HG03025 (cell line): ENCODE results near the gene RAB40C.

ENCODE experiments used
- ATAC-seq: cut with Tn5 transposase; IDR thresholded peaks from one replicate; pipeline ENCODE4 v1.9.1; 2021; ENCODE audit warnings: mild to moderate bottlenecking, moderate library complexity; ENCODE audit not compliant: unreplicated experiment, low FRiP score

Gene RAB40C, protein sequence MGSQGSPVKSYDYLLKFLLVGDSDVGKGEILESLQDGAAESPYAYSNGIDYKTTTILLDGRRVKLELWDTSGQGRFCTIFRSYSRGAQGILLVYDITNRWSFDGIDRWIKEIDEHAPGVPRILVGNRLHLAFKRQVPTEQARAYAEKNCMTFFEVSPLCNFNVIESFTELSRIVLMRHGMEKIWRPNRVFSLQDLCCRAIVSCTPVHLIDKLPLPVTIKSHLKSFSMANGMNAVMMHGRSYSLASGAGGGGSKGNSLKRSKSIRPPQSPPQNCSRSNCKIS

DNA sequence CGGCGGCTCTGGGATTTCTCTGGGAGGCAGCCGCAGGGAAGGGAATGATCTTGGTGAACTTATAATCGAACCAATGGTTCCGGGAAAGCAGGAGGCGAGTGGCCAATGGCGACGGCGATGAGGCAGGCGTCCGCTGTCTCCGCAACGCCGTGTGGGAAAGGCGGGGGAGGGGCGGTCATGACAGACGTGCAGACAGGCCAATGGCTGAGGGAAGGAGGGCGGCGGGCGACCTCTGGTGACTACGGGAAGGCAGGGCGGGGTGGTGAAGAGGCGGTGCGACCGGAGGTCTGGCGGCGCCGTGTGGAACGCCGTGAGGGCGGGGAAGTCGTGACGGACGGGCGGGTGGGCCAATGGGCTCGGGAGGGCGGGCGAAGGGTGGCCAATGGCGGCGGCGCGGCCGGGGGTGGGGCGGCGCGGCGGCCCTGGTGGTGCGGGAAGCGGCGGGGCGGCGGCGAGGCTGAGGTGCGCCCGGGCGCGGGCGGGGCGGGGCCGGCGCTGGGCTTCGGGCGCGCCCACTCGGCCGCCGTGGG lies at the start of gene RAB40C:
TSS of gene RAB40C (plus strand) at position 409 of the 530 bp plus-strand sequence. CDS start 226 bp downstream, outside the sequence.
- ATAC-seq = peak; percentile 57

DNA sequence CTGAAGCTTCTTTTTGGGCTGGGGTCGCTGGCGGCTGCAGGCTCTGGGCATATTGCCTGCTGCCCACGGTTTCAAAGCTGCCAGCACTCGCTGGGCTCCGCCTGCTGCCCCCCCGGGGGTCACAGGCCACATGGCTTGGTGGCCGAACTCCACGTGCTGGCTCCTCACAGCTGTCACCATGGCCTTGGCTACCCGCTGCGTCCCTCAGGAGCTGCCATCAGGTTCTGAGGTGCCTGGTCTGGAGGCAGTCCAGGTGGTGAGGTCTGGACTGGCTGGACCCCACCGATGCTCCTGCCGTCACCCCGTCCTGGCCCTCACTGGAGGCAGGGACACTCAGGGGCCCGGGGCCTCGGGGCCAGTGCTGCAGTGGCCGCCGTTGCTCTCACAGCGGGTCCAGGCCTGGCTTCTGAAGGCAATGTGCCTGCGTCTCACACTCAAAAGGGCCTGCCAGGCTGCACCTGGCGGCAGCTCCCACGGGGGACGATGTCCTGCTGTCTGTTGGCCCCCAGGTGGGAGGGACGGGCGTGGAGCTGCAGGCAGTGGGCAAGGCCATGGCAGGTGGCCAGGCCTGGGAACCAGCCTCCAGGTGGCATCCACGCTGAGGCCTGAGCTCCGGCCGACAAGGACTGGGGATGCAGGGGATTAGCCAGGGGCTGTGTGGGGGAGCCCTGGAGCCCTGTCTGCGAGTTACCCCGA lies 49.1 kb upstream of the RAB40C start:
- no peak for ATAC-seq

DNA sequence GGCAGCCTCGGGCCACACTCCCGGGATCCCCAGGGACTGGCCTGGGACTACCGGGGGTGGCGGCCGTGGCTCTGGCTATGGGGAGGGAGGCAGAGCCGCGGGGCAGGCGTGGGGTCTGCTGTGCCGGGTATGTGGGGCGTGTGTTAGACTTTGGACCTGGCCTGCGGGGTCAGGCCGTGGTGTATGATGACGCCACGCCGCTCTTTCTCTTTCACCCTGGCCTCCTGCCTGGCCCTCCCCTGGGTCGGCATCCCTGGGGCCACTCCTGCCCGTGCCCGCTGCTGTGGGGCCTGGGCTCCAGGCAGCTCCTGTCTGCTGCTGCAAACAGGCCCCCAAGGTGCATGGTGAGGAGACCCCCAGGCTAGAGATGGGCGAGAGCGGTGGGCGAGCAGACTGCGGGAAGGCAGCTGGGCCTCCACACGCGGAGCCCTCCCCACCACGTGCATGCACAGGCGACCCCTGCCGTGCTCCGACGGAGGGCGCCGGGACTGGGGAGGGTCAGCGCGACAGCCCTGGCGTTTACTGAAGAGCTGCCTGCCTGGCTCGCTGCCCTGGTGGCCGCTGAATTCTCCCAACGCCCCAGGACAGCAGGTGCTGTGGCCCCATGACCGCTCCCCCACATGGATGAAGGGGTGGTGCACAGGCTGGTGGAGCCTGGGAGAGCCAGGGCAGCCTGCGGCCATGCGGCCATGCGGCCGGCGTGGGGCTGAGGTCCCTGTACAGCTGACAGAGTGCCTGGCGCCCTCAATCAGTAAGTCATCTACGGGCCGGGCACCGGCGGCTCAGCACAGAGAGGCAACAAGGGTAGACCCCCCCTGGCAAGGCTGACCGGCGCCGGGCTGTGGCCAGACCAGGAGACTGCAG lies 46.3 kb upstream of the RAB40C start:
- no peak for ATAC-seq

DNA sequence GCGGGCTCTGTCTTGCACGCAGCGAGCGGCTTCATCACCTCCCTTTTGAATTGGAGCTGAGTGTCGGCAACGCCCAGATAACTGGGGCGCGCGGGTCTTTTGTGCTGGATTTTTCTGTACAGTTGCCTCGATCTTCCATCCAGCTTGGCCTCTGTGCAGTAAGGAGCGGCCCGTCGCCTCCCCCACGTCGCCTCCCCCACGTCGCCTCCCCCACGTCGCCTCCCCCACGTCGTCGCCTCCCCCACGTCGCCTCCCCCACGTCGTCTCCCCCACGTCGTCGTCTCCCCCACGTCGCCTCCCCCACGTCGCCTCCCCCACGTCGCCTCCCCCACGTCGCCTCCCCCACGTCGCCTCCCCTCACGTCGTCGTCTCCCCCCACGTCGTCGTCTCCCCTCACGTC lies 45.3 kb upstream of the RAB40C start:
- no peak for ATAC-seq

DNA sequence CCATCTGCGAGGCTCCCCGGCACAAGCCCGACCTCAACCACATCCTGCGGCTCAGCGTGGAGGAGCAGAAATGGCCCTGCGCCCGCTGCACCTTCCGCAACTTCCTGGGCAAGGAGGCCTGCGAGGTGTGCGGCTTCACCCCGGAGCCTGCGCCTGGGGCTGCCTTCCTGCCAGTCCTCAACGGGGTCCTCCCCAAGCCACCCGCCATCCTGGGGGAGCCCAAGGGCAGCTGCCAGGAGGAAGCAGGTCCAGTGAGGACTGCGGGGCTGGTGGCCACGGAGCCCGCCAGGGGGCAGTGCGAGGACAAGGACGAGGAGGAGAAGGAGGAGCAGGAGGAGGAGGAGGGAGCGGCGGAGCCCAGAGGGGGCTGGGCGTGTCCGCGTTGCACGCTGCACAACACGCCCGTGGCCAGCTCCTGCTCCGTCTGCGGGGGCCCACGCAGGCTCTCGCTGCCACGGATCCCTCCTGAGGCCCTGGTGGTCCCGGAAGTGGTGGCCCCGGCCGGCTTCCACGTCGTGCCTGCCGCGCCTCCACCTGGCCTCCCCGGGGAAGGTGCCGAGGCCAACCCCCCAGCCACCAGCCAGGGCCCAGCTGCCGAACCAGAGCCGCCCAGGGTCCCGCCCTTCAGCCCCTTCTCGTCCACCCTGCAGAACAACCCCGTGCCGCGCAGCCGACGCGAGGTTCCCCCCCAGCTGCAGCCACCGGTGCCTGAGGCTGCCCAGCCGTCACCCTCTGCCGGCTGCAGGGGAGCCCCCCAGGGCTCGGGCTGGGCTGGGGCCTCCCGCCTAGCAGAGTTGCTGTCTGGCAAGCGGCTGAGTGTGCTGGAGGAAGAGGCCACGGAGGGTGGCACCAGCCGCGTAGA lies 42.7 kb upstream of the RAB40C start:
- no peak for ATAC-seq

DNA sequence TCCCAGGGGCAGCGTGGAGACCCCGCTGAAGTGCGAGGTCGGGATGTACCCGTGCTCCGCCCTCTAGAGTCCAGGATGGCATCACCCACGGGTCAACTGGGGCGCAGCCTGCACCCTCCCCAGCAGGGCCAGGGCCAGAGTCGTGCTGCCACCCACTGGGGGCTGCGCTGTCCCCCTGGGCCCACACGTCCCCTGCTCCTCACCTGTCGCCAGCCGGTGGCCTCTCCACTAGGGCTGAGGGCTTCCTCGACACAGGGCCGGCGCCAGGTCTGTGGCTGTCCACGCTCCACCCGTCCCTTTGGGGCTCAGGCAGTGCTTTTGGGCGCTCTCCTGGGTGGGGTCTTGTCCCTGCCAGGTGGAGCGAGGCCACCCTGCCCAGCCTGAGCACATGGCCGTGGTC lies 41.3 kb upstream of the RAB40C start:
- no peak for ATAC-seq

DNA sequence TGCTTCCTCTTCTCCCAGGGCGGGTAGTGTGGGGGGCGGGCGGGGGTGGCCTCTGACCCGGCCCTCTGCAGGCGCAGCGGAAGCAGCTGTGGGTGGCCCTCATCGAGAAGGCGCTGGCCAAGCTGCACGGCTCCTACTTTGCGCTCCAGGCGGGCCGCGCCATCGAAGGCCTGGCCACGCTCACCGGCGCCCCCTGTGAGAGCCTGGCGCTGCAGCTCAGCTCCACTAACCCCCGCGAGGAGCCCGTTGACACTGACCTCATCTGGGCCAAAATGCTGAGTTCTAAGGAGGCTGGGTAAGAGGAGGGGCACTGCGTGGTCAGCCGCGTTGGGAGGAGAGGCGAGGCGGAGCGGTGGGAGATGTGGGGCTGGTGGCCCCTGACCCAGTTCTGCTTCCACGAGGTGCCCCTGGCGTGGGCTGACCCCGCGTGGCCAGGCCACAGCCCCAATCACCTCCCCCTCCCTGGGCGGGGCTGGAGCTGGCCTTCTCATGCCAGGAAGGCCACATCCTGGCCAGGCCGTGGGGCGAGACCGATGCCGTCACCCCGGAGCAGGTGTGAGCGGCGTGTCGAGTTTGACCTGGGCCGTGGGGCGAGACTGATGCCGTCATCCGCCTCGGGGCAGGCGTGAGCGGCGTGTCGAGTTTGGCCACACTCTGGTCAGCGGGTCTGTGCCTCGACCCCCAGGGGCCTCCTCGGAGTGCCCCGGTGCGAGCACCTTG lies 40.2 kb upstream of the RAB40C start:
- no peak for ATAC-seq

DNA sequence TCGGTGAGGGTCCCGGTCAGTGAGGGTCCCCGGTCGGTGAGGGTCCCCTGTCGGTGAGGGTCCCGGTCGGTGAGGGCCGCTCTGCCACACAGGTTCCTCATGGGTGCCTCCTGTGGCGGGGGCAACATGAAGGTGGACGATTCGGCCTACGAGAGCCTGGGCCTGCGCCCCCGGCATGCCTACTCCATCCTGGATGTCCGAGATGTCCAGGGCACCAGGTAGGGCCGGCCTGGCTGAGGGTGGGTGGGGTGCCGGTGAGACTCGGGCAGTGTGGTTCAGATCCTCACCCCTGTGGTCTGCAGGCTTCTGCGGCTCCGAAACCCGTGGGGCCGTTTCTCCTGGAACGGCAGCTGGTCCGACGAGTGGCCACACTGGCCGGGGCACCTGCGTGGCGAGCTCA lies 38.7 kb upstream of the RAB40C start:
- no peak for ATAC-seq

DNA sequence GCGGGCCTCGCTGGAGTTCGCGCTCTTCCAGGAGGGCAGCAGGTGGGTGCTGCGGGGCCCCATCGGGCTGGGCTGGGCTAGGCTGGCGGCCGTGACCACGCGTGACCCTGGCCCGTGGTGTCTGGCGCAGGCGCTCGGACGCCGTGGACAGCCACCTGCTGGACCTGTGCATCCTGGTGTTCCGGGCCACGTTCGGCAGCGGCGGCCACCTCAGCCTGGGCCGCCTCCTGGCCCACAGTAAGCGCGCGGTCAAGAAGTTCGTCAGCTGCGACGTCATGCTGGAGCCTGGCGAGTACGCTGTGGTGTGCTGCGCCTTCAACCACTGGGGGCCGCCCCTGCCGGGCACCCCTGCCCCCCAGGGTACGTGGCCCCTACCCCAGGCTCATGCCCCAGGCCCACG lies 37.7 kb upstream of the RAB40C start:
- no peak for ATAC-seq

DNA sequence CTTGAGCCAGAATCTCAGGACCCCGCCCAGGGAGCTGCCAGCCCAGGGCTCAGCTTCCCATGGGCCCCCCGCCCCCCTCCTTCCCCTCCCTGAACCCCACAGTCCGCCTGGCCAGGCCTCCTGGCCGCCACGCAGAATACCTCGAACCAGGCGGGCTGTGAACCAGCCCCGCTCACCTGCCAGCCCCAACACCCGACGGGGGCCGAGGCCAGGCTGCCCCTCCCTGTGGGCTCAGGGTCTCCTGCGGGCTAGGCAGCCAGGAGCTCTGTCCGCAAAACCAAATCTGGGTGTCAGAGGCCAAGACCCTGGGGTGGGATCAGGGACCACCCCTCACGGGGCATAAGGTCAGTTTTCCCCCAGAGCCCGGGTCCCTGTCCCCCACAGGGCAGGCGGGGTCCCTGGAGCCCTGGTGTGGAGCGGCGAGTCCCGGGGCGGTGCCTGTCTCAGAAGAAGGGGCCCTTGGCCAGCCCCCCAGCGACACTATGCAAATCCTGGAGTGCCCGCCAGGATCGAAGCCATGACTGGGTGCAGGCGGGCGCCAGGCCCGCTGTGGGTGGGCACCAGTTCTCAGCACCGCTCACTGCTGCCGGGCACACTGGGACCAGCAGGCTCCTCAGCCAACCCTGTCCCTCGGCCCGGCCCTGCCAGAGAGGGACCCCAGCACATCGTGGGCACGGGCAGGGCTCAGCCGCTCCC lies 36.1 kb upstream of the RAB40C start:
- ATAC-seq = no peak

DNA sequence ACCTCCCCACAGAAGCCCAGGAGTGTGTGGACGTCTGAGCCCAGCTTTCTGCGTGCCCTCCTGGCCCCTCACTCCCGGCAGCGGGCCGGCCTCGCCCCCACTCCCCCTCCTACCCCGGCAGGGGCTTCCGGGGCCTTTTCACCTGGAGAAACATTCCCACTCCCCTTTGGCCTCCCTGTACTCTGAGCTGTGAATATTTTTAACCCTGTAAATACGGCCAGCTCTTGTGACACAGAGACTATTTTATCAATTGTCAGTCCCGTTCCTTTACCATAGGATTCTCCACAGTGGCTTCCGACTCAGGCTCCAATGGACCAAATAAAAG lies 35.6 kb upstream of the RAB40C start:
- ATAC-seq = no peak

DNA sequence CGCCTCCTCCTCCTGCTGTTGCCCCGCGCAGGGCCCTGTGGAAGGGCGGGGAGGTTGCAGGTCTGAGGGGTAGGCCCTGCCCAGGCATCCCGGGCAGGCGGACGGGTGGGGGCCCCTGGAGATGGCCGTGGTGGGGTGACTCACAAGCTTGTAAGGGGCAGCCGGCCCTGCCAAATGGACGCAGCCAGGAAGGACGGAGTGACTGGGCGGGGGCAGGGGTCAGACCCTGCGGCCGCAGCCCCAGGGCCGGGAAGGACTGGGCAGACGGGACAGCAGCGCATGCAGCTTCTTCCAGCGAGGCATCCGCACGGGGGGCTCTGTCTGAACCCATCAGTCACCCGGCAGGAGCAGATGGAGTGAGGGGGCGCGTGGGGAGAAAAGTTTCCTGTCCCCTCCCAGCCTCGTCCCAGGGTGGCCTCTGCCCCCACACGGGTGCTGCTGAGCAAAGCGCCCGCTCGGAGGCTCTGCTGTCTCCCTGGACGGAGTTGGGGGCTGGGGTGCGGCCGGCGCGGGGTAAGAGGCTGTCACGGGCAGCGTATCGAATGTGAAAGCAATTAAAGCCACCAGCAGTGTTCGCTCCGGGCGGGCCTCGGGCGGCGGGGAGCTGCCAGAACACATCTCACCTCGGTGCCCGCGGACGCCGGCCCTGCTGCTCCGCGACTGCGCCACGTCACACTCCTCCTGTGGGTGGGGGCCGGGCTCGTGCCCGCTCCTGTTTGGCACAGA lies 35.1 kb upstream of the RAB40C start:
- ATAC-seq = no peak

DNA sequence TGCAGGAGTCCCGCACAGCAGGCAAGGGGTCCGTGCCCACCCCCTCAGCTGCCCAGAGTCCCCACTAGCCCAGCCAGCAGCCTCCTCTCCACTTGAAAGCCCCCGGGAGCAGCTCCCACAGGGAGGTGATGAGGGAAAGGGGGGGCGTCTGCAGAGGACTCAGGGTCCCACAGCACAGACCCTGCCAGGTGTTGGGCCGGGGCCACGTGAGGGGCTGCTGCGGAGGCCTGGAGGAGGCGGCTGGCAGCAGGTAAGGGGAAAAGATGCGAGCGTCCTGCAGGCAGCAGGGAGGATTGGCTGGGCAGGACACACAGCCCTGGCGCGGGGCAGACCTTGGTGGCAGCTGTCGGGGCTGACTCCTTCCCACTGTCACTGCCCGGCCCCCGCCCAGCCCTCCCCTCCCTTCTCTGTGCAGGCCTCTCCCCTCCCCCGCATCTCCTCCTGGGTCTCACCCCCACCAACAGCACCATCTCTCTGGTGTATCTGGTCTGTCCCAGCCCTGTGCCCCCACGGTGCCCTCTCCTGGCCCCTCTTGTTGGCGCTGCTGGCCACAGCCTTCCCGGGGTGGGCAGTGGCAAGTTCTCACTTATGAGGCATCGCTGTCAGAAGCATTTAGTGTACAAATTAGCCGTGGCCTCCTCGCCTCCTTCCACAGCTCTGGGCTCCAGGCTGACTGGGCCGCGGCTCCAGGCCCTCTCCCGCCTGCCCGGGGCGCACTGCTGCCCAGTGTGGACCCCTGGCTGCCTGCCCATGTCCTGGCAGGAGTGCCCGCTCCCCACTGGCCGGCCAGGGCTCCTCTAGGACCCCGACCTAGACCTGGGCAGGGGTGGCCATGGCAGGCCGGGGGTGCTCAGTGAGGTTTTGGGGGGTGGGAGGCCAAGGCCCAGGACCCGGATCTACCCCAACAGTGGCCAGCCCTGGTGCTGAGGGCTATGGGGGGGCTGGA lies 34.1 kb upstream of the RAB40C start:
- no peak for ATAC-seq

DNA sequence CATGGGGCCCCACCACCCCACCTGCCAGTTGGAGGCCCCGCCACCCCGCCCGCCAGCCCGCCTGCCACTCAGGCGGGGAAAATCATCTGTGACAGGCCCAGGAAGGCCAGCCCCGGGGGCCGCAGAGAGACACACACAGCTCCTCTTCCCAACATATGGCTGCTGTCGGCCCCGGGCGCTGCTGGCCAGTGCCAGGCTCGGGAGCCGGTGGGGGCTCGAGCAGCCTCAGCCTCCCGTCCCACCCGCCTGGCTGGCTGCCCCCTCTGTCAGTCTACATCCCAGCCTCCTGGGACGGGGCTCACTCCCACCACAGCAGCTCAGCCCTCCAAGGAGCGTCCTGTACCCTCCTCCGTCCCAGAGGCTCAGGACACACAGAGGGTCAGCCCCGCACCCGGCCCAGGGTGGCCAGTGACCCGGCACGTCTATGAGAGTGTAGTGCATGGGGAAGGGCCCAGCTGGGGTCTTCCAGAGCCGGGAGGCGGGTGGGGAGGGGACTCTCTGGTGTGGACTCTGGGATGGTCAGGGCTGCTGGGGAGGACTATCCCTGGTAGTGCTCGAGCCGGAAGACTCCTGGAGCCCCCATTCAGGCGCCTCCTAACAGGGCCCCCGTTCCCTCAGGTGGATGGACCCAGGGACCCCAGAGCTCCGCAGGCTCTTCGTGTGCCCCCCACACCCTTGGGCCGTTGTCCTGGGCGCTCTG lies 33.2 kb upstream of the RAB40C start:
- no peak for ATAC-seq

DNA sequence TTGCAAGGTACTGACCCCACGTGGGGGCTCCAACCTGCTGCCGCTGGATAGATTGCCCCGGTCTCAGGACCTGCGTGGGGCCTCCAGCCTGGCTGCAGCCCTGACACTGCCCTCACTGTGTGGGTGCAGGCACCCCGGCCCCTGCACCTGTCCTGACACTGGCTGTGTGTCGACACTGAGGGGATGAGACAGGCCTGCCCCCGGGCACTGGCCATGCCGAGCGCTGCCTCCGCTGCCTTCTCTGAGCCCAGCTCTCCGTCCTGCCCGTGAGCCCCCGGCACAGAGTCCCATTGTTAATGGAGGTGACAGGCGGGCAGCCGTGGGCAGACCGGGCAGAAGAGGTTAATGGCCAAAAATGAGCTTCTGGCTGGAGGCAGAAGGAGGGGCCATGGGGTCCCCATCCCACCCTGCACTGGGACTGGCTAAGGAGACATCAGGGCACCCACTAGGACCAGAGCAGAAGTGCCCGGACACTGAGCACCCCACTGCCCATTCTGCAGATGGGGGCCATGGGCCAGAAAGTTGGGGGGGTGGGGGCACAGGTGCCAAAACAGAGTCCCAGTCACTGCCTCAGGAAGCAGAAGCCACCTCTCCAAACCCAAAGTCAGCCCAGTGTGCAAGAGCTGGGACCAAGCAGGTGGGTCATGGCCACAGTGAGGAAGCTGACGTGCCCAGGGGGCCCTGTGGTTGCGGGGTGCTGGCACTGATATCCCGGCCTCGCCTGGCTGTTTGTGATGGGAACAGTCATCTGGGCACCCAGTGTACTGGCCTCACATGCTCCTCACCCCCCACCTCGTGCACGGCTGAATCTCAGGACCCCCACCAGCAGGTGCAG lies 32.2 kb upstream of the RAB40C start:
- ATAC-seq = no peak
